Tibial nerve (tissue), 4 donors: ENCODE results near the gene FAM83D.

Experiments used
- EP300 ChIP-seq, 2 donors: sonication (generic); formaldehyde crosslinking; IDR thresholded peaks; one replicate each; pipeline ENCODE4 v1.6.1; 2017; ENCODE audit warnings: antibody characterized with exemption in 2 of 2, mild to moderate bottlenecking in 1 of 2
- POLR2A ChIP-seq, 2 donors: fragments of 450-650 bp; IDR thresholded peaks; one replicate each; pipeline ENCODE4 v1.6.1; 2017; ENCODE audit warnings: antibody characterized with exemption in 2 of 2, mild to moderate bottlenecking in 2 of 2, moderate library complexity in 2 of 2
- TF ChIP-seq, protein P1 (sequence below), 5 experiments: fragments of 200-600 bp in 3 of 5; fragments of 450-650 bp in 2 of 5; sonication (generic) in 3 of 5; IDR thresholded peaks; one replicate each; pipeline ENCODE4 v1.5.1; 2016 to 2019; ENCODE audit warnings: antibody characterized with exemption in 5 of 5, mild to moderate bottlenecking in 3 of 5, moderate library complexity in 2 of 5

DNA sequence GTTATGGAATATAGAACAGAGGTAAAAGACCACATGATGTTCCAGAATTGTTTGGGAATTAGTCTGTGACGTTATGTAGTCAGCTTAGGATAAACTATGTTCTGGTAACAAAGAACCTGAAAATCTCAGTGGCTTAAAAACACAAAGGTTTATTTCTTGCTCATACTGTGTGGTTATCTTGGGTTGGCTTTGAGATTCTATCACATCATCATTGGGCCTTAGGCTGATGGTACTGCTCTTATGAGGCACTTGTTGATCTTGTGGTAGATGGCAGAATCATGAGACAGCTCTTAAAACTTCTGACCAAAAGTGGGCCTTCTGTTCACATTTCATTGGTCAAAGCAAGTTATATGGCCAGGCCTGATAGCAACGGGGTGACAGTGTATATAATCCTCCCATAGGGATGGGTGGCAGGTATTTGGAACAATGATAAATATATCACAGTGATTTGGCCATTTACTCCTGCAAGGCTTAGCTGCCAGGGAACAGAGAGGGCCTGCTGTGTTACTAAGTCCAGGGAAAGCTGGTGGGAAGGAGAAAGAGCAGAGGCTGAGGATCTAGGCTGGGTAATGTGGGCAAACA is 49.4 kb downstream of the FAM83D start:
- TF ChIP-seq, protein P1, sequence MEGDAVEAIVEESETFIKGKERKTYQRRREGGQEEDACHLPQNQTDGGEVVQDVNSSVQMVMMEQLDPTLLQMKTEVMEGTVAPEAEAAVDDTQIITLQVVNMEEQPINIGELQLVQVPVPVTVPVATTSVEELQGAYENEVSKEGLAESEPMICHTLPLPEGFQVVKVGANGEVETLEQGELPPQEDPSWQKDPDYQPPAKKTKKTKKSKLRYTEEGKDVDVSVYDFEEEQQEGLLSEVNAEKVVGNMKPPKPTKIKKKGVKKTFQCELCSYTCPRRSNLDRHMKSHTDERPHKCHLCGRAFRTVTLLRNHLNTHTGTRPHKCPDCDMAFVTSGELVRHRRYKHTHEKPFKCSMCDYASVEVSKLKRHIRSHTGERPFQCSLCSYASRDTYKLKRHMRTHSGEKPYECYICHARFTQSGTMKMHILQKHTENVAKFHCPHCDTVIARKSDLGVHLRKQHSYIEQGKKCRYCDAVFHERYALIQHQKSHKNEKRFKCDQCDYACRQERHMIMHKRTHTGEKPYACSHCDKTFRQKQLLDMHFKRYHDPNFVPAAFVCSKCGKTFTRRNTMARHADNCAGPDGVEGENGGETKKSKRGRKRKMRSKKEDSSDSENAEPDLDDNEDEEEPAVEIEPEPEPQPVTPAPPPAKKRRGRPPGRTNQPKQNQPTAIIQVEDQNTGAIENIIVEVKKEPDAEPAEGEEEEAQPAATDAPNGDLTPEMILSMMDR (IDR thresholded peaks at IDR 0.05) = no peak
- TF ChIP-seq POLR2A (IDR thresholded peaks at IDR 0.05) (no peak), EP300 (IDR thresholded peaks at IDR 0.05) (no peak)
